Right hindlimb (tissue), 1 donor: ENCODE results near the gene SELENOS.
"Not testable (repeated sequence)": the region's sequence is repeated elsewhere in the genome, so short reads cannot be mapped to it uniquely, and the experiment has no call there.

ENCODE experiments used
- DNase-seq: peaks from one replicate; pipeline ENCODE4 v3.0.0-alpha.2; 2018

SELENOS gene

DNA sequence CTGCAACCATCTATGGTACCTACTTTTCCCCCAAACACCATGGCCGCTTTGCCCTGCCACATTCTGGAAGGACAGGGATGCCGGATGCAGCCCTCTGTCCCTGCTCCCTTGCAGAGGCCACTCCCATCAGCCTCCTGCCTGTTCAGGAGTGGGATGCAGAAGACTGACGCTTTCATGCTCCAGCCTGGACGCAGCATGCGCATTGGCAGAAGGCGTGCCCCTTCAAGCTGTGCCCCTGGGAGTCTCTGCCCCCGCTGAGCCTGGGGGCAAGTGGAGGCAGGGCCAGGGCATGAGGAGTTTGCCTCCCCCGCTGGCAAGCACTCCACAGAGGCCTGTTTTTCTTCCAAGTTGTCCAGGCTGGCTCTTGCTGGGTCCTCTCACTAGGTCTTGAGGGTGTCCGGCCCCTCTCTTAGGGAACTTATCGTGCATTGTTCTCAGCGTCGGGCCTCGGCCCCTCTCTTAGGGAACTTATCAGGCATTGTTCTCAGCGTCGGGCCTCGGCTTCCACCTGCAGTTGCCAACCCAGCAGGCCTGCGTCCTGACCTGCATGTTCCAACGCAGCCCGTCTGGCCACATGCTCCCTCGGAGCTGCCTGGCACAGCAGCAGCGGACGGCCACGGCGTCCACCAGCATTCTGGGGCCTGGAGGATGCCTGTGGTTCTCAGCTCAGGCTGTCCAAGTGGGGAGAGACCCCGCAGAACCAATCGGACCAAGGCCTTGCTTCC lies 32.3 kb upstream of the SELENOS start:
- no peak for DNase-seq

DNA sequence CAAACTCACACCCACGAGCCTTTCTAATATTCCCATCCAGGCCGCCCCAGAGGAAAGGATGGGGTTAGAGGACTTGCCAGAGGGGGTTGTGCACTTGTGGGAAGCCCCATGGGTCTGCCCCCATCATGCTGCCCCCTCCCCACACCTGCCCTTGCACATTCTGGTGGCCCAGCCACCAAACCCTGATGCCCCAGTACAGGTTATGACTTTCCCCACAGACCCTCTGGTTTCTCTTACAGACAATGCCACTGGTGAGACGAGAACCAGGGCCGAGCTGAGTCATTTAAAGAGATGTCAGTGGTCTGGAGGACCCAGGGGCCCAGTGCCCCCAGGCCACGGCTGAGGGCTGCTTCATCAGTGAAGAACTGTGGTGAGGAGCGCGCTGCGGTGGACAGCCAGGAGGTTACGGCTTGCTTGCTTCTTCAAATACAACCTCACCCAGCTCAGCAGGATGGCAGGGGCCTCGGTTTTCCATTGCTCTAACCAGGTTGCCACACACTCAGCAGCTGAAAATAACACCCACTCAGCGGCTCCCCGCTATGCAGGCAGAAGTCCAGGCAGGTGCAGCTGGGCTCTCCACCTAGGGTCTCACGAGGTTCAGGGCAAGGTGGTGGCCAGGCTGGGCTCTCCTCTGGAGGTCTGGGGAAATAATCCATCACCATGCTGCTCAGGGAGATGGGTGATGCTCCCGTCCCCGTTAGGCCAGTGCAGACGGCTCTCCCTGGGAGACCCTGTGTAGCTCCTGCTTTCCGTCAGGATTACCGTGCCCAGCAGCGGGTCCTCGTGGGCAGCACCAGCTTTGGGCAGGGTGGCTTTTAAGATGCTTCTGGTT lies 31.5 kb upstream of the SELENOS start:
- DNase-seq: no peak

DNA sequence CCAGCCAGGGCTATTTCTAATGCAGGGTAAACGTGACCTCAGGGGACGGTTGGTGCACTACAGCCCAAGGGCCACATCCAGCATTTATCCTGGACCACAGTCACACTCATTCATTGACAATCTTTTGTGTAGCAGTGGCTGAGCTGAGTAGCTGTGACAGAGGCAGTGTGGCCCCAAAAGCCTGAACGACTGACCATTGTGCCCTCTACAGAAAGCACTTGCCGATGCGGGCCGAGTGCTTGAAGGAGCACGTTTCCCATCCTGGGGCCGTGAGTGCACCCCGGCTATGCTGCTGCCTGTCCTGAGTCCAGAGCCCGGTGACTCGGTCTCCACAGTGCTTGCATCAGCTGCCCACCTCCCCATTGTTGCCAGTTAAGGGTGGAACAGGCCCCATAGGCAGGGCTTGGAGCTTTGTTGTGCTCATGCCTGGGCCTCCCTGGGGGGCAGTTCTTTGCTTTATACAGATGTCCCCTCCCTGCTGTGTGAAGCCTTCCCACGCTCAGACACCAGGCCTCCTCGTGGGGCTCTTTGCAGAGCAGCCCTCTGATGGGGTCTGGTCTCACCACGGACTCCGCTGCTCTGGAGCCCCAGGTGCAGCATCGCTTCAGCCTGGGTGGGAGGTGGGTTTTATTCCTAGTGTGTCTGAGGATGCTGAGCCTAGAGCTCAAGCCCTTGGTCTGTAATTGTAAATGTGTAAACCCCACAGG lies 30.8 kb upstream of the SELENOS start:
- no peak for DNase-seq

DNA sequence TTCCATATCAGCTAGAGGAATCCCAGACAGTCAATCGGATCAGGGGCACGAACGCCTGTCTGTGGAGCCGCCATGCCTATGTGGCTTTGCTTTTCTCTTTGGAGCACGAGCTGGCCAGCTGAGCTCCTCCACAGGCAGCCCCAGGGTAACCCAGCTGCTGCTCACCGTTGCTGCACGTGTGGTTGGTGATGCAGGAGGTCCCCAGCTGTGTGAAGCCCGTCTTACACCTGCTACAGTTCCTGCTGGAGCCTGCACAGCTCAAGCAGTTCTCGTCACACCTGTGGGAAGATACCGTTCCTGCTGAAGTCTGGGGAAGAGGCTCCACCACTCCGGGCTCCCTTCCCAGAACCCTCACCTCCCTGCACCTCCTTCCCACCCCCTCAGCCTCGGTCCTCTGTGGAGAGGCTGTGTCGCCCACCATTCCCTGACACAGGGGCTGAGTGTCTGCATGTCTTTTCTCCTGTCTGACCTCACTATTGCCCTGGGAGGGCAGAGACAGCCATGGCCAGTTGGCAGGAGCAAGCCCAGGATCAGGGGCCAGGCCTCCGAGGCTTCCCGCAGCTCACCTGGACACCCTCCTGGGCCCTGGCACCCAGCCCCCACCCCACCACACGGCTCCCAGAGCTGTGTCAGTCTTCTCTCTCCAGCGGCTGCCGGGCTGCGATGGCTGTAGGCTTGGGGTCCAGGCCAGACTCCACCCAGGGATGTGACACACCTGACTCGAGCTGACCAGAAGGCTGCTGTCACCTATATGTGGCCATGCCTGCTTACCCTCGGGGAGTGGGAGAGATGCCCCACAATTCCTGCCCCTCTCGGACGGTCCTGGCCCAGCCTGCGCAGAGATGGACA lies 30.0 kb upstream of the SELENOS start:
- DNase-seq: no peak

DNA sequence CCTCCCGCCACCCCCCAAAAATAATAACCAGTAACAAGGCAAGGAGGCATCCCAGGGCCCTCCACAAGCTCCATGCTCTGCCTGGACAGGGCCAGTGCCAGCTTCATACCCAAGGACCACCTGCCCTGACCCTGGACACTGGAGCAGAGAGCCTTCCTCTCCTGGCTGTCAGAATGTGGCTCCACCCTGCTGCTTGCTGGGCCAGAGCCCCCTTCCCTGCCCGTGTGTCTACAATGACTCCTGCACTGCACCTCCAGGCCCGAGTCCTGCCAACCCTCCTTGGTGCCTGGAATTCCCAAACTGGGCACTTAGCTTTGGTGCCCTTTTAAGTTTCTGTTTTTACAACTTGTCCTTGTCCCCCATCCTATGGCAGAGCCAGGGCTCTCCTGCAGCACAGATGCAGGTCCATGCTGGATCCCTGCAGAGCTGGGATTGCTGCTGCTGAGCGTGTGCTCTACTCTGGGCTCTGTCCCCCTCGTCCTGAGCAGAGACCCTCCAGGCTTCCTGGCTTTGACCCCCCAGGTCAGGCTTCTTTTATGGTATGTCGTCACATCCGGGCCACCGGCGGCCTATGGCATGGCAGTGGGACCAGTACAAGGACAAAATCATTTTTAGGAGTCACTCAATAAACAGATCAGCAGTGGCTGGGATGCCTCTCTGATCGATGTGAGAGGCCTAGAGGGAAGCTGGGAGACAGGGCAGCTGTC lies 29.2 kb upstream of the SELENOS start:
- no peak for DNase-seq

DNA sequence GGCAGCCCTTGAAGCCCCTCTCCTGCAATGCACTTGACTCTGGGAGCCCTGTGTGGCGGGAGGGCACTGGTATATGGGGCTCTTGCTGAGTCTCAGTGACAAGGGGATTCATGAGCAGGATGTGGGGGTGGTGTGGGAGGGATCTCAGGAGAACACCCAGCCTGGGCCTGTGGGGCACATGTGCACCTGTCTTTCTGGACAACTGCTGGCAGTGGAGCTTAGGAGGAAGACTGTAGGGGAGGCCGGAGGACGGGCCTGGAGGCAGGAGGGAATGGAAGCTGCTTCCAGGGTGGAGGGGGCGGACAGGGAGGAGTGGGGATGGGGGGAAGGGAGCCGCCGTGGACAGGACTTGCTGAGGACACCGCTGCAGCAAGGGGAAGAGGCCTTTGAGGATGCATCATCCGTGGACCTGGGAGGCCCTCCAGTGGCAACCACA lies 28.6 kb upstream of the SELENOS start:
- no peak for DNase-seq

DNA sequence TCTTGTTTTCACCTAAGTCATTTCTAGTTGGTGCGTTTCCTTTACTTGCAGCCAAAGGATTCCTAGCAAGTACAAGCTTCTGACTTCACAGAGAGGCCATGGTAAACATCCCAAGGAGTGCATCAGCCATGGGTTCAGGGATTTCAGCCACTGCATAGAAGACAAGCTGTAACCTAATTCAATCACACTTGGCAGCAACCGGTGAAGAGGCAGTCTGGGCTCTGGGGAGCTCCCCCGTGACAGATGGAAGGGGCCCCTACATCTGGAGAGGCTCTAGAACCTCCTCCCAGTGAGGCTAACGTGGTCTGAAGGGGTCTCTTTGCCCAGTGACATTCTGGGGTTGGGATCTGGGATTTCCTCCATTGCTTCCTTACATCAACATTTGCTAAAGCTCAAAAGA lies 26.1 kb upstream of the SELENOS start:
- no peak for DNase-seq

DNA sequence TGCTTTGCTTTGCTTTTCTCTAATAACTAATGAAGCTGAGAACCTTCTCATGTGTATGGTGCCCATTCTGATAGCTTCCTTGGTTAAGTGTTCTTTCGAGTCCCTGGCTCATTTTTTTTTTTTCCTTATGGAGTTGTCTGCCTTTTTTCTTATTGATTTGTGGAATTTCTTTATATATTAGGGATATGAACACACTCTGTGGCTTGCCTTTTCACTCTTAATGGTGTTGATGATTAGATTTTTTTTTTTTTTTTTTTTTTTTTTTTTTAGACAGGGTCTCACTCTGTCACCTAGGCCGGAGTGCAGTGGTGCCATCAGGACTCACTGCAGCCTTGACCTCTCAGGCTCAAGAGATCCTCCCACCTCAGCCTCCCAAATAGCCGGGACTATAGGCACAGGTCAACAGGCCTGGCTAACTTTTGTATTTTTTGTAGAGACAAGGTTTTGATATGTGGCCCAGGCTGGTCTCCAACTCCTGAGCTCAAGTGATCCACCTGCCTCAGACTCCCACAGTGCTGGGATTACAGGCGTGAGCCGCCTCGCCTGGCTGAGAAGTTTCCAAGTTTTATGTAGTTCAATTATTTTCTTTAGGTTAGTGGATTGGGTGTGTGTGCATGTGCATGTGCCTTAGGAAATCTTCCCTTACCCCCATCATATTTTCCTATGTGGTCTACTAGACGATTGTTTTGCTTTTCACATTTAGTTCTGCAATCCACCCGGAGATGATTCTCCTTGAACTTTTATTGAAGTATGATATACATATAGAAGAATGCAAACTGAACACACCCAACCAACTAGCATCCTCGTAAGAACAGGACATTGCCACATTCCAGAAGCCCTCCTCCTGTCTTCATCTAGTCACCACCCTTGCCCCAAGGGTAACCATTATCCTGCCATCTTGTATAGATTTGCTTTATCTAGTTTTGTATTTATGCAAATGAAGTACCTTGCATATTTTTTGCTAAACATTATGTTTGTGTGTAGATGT lies 19.4 kb upstream of the SELENOS start:
- DNase-seq: no peak

DNA sequence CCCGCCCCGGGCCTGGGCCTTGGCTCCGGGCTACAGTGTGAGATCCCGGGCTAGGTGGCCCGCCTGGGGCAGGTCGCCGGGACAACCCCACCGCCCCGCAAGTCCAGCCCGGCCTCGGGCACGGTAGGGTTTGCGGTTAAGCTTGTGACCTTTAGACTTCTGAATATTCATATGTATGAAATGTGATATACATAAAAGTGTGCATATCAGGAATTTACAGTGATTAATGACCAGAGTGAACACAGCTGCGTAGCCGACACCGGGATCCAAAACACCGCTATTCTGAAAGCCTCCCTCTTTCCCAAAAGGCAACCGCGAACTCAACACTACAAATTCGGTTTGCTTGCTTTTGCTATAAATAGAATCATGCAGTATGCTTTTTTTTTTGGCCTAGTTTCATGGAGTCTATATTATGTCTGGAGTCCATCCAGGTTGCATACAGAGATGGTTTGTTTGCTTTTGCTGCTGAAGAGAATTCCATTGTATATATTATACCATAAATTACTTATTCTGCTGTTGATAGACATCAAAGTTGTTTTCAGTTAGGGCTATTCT lies 18.4 kb upstream of the SELENOS start:
- no peak for DNase-seq

DNA sequence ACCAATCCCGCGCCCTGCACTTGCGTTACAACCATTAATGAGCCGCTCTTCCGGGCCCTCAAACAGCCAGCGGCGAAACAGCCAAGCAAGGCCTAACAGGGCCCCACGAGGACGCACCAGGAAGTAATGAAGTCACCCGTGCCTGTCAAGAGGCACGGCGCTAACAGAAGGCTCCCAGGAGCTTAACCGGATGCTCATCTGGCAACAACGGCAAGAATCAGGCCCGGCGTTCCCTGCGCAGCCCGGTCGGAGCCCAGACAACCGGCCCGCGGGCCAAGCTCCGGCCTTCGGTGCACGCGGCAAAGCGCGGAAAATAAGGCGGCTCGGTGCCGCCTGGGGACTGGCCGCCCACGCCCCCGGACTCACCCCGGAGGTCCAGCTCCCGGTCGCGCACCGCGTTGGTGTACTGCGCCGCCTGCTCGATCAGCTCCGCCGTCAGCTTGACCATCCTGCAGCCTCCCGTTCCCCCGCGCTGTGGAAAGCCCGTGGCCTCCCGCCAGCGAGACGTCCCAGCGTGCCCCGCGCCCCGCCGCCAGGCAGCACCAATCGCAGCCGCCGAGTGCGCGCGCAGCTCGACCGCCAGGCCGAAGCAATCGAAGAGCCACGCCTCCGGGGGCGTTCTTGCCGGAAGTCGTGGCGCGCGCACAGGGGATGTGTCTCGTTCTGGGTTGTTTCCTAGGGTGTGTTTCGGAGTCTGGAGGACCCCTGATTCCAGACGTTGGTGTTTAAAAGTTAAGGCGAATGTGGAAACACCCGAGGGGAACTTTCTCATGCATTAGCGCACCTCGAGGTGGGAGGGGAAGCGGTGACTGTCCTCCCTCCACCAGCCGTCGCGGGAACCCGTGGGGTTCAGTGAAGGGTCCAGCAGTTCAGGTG lies 17.7 kb upstream of the SELENOS start, which contains the start of gene SNRPA1:
Gene SNRPA1 (minus strand): TSS at position 518 of the 876 bp plus-strand sequence. CDS start 70 bp downstream, at position 448.
- peak; percentile 98 for DNase-seq

DNA sequence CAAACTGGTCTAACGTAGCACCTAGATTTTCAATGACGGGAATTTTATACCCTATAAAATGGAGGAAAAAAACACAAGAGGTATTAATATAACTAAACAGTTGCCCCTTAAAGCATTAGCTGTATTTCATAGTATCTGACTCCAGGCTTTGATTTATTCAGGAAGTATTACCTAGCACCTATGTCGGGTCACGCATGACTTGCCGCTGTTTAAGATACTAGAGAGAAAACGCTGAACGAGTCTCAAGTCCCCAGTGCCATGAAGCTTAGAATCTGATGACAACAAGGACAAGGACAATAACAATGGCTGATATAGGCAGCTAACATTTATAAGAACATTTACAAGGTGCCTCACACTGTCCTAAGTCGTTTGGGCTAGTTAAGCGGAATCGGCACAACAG lies 15.8 kb upstream of the SELENOS start:
- DNase-seq: no peak

DNA sequence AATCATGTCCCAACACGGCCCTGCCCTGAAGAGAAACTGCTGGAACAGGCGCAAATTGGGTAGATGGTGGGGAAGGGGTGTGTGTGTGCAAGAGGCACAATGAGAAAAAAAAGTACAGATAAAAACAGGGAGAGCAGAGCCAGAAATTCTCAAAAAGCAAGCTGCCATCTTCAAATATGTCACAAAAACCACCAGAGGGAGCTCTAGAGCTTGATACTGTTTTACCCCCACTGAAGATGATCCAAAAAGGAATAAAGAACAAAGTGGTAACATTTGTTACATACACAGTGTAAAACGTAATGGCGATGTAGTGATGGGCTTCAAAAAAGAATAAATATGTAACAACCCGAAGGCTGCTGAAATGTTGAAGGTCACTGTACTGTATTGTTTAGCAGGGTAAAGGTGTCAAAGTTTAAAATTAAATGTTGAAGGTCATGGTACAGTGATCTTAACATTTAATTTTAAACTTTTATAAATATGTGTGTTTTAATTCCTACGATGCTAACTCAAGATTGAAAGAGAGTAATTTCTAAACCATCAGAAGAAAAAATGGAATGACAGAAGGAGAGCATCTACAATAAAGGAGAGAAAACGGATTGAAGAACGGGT lies 11.7 kb upstream of the SELENOS start:
- no peak for DNase-seq

DNA sequence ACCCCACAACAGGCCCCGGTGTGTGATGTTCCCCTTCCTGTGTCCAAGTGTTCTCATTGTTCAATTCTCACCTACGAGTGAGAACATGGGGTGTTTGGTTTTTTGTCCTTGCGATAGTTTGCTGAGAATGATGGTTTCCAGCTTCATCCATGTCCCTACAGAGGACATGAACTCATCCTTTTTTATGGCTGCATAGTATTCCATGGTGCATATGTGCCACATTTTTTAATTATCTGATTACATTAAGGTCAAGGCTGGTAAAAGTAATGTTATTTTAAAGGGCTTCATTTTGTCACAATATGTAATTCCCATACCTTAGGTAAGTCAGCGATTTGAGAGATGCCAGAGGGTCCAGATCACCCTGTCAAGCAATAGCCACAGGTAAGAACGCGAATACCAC lies 10.1 kb upstream of the SELENOS start:
- not testable (repeated sequence) for DNase-seq

DNA sequence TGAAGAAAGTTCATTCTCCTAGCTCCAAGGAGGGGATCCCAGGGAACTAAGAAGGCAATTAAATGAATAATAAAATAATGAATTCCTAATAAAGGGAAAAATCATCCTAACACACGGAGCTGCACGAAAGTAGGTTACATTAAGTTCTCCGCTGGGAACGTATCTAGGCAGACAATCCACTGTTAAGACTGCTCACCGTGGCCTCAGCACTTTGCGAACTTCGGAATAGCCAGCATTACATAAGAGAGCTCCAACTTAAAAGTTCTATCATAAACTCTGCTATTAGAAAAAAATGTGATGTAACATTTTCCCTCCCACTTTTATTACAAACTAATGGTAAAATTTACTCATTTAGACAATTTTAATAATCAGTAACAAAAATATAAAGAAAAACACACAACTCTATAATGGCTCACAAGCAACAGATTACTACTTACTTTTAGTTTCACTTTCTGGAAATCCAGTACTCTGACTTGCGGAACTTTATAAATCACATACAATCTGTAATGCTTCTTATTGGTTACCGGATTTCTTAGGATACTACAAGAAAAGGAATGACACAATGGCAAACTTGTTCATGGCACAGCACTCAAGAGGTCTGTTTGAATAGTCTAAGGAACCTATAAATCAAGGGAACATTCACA lies 9.3 kb upstream of the SELENOS start:
- DNase-seq: no peak

DNA sequence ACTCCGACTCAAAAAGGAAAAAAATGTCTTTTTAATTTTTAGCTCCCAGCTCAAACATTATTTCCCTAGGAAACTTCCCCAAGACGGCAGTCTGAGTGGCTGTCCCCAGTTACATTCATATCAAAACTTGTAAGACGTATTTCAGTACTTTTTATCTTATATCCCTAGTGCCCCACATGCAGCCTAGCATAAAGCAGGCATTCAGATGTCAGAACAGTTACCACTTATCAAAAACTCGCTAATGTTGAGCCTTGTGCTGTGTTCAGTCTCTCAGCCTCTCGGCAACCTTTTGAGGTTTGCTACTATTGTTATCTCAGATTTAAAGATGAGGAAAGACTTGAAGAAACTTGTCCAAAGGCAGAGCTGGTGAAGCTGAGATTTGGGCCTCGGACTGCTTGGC lies 6.6 kb upstream of the SELENOS start:
- DNase-seq: no peak

DNA sequence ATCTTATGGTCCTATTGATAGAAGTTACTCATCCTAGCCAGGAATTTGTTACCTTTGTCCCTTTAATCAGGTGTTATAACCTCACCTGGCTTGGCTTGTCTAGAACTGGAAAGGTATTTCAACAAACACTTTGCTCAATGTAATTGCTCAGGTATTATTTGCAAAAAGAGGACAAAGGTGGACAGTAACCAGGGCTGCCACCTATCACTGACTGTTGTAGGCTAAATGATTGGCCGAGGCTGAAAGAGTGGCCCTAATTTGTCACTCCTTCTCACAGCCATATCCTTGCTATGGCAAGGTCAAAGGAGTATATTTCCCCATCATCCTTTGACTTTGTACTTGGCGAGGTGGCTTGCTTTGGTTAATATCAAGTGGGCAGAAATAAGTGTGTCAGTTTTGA lies 2.7 kb upstream of the SELENOS start:
- DNase-seq: no peak

DNA sequence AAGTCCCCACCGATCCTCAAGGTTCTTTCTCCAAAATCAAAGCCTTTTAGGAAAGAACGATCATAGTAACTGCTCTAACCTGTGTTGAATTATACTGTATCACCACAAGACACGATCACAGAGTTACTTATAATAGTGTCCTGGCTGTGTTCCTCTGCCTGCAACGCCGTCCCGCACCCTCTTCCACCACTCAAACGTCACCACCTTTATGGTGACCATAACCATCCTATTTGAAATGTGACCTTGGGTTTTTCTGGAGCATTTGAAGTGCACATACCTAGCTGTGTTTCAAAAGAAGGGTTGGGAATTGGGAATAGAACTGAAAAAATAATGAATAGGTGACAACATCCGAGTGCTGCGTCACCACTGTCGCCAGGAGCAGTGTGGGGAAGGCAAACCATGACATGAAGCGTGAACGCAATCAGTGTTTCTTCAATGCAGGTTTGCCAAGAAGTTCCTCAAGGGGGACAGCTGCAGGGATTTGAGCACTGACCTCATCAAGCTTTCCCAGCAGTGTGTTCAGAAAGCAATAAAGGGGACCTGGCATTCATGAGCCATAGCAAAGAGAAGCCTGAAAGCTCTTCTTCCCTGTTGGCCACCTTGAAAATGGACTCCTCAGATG lies 769 bp upstream of the SELENOS start:
- DNase-seq: no peak
